ENCODE measurements around the gene TLR10. TPM values are rescaled to one million over a fixed set of nuclear protein-coding genes. Genes with fewer than 3 reads are reported as not detected.

The TLR10 gene
- total and polyA plus RNA-seq, 2 donors (not counting 3 experiments of a cell fraction or from before 2014, with no cell fraction given), result not detected

- intact Hi-C loops (cut with micrococcal nuclease), result loop anchor here (10.0 kb wide), 1 partner anchor 230 kb away; no protein-coding TSS in a partner anchor
- no TSS peak for BruUV-seq (replicated peaks)
These were observed 48.3 kb downstream of the TLR10 start for GRCh38 chr4:38734446-38734845.

More at GRCh38 chr4:38734446-38734845, 48.3 kb downstream of the TLR10 start:
- Histone ChIP-seq H3K9me1 (replicated peaks; ENCODE audit: control insufficient read depth, extremely low read depth, insufficient read depth, low read length) (no peaks in the 10 kb centered on the region), H3K4me2 (ENCODE audit: insufficient read depth, low read length) (no peak overlapping the region), H3K27me3 (ENCODE audit: control insufficient read depth in 2 of 2, insufficient read depth in 2 of 2, low read length in 2 of 2) (peaks cover 0 to 4% of the 10 kb centered on the region in 2 experiments), H3K27ac (ENCODE audit: insufficient read depth, low read depth, low read length) (no peak overlapping the region), H3K9ac (replicated peaks; ENCODE audit: extremely low read depth, insufficient read depth, low read length) (no peak overlapping the region), H3K4me1 (ENCODE audit: control insufficient read depth, extremely low read depth, insufficient read depth, low read length) (no peaks in the 10 kb centered on the region), H3K4me3 (replicated peaks in 1 of 3; ENCODE audit: insufficient read depth in 1 of 3, low read depth in 1 of 3, low read length in 3 of 3) (no peak overlapping the region), H3K36me3 (ENCODE audit: control insufficient read depth in 2 of 2, extremely low read depth in 1 of 2, insufficient read depth in 2 of 2, low read length in 2 of 2) (no peaks in the 10 kb centered on the region), H3K9me3 (replicated peaks; ENCODE audit: control insufficient read depth, insufficient read depth, low read length) (no peaks in the 10 kb centered on the region), H4K20me1 (replicated peaks; ENCODE audit: control insufficient read depth, extremely low read depth, insufficient read depth, low read length) (no peaks in the 10 kb centered on the region), H3K79me2 (ENCODE audit: control insufficient read depth, insufficient read depth, low read length) (no peaks in the 10 kb centered on the region), H2AFZ (ENCODE audit: low read depth, low read length) (no peak overlapping the region)
- POLR2A ChIA-PET, result no interaction called here
- DNase-seq (ENCODE audit: low read depth, low spot score), result no peak
- no peak for FAIRE-seq
- dilution Hi-C loops (cut with MboI; ENCODE audit: extremely low pct_ligation_motif_present, low sequenced_read_pairs), result no loop called here
- TF ChIP-seq MAX (IDR thresholded peaks at IDR 0.05; ENCODE audit: insufficient read depth, insufficient read length), result no peak
- TF ChIP-seq FOS (IDR thresholded peaks at IDR 0.05; ENCODE audit: borderline replicate concordance, insufficient read depth, low read length), result no peak
- TF ChIP-seq EZH2 (IDR thresholded peaks at IDR 0.05; ENCODE audit: borderline replicate concordance, low read depth, low read length, severe bottlenecking), result no peak
- TF ChIP-seq CTCF (IDR thresholded peaks at IDR 0.05; ENCODE audit: extremely low read depth in 1 of 2, insufficient read depth in 1 of 2, low read depth in 1 of 2, low read length in 2 of 2), result no peak
- TF ChIP-seq POLR2A (IDR thresholded peaks at IDR 0.05; ENCODE audit: low read depth, low read length), result no peak
- TF ChIP-seq GATA2 (IDR thresholded peaks at IDR 0.05; ENCODE audit: insufficient read depth, insufficient read length, low read depth, low read length), result no peak
- TF ChIP-seq POLR2AphosphoS5 (IDR thresholded peaks at IDR 0.05; ENCODE audit: insufficient read depth, low read depth, low read length), result no peak
- TF ChIP-seq JUN (IDR thresholded peaks at IDR 0.05; ENCODE audit: borderline replicate concordance, insufficient read depth, insufficient read length, low read depth), result no peak
- TF ChIP-seq MYC (IDR thresholded peaks at IDR 0.05; ENCODE audit: low read depth, low read length), result no peak
- CTCF ChIA-PET, result interaction anchor here (0.5 to 2.0 kb wide), 6 partner anchors 8 to 672 kb away, joined by 3 to 14 read pairs (median 4); no protein-coding TSS in a partner anchor

Data from endothelial cell of umbilical vein (primary cell).